ENCODE results near the gene OR2H1.

Gene OR2H1

GRCh38 chr6:29451471-29452193, 5.3 kb upstream of the OR2H1 start:
- DNase-seq (ENCODE audit: extremely low read depth, insufficient read length): no peak
- no peak for TF ChIP-seq CTCF (IDR thresholded peaks at IDR 0.05; ENCODE audit: insufficient read depth, low read length, poor library complexity, severe bottlenecking)
- Histone ChIP-seq H3K4me3 (replicated peaks; ENCODE audit: low read depth, low read length) (no peak overlapping the region), H3K36me3 (ENCODE audit: control insufficient read depth, insufficient read depth, low read length) (no peaks in the 10 kb centered on the region), H3K27me3 (replicated peaks; ENCODE audit: control insufficient read depth, insufficient read depth, low read length) (no peaks in the 10 kb centered on the region)

- Histone ChIP-seq H3K4me3 (replicated peaks; ENCODE audit: low read depth, low read length) (no peak overlapping the region), H3K27me3 (replicated peaks; ENCODE audit: control insufficient read depth, insufficient read depth, low read length) (no peaks in the 10 kb centered on the region; the same call in 1 of the 2 replicates), H3K36me3 (ENCODE audit: control insufficient read depth, insufficient read depth, low read length) (no peaks in the 10 kb centered on the region)
- DNase-seq (ENCODE audit: extremely low read depth, insufficient read length): no peak
- TF ChIP-seq CTCF (IDR thresholded peaks at IDR 0.05; ENCODE audit: insufficient read depth, low read length, poor library complexity, severe bottlenecking): no peak
Observed at GRCh38 chr6:29461021-29461814, 4.3 kb downstream of the OR2H1 start.

- no peak for TF ChIP-seq CTCF (IDR thresholded peaks at IDR 0.05; ENCODE audit: insufficient read depth, low read length, poor library complexity, severe bottlenecking)
- H3K4me3 ChIP-seq (replicated peaks; ENCODE audit: low read depth, low read length): no peak overlapping the region
- no peak for DNase-seq (ENCODE audit: extremely low read depth, insufficient read length)
- H3K36me3 ChIP-seq (ENCODE audit: control insufficient read depth, insufficient read depth, low read length): no peaks in the 10 kb centered on the region
- H3K27me3 ChIP-seq (replicated peaks; ENCODE audit: control insufficient read depth, insufficient read depth, low read length): no peaks in the 10 kb centered on the region; the same call in 1 of the 2 replicates
Observed at GRCh38 chr6:29462022-29462421, 5.1 kb downstream of the OR2H1 start.

GRCh38 chr6:29465279-29465678, 8.3 kb downstream of the OR2H1 start:
- no peak overlapping the region for H3K4me3 ChIP-seq (replicated peaks; ENCODE audit: low read depth, low read length)
- TF ChIP-seq CTCF (IDR thresholded peaks at IDR 0.05; ENCODE audit: insufficient read depth, low read length, poor library complexity, severe bottlenecking): no peak
- DNase-seq (ENCODE audit: extremely low read depth, insufficient read length): no peak
- H3K36me3 ChIP-seq (ENCODE audit: control insufficient read depth, insufficient read depth, low read length): no peaks in the 10 kb centered on the region
- H3K27me3 ChIP-seq (replicated peaks; ENCODE audit: control insufficient read depth, insufficient read depth, low read length): no peaks in the 10 kb centered on the region

- H3K27me3 ChIP-seq (replicated peaks; ENCODE audit: control insufficient read depth, insufficient read depth, low read length): no peaks in the 10 kb centered on the region
- TF ChIP-seq CTCF (IDR thresholded peaks at IDR 0.05; ENCODE audit: insufficient read depth, low read length, poor library complexity, severe bottlenecking): no peak
- DNase-seq (ENCODE audit: extremely low read depth, insufficient read length): no peak
- H3K4me3 ChIP-seq (replicated peaks; ENCODE audit: low read depth, low read length): no peak overlapping the region
- H3K36me3 ChIP-seq (ENCODE audit: control insufficient read depth, insufficient read depth, low read length): no peaks in the 10 kb centered on the region
Observed at GRCh38 chr6:29465801-29466200, 8.8 kb downstream of the OR2H1 start.
